NB4 (cell line): ENCODE measurements around the gene BACE1.

Experiments used
- DNase-seq: peaks from one replicate; pipeline ENCODE4 v3.0.0; 2010; ENCODE audit warnings: low read depth
- H3K4me3 ChIP-seq: one replicate; pipeline ENCODE4 v1.5.1; 2011; ENCODE audit warnings: mild to moderate bottlenecking, low read depth, low read length, moderate library complexity
- MYC ChIP-seq: IDR thresholded peaks from 2 replicates; pipeline ENCODE4 v1.6.1; 2011; ENCODE audit warnings: low read depth, low read length
- POLR2A ChIP-seq: IDR thresholded peaks from 2 replicates; pipeline ENCODE4 v1.6.1; 2011; ENCODE audit warnings: mild to moderate bottlenecking; ENCODE audit not compliant: insufficient read length; ENCODE audit errors: extremely low read depth
- TF ChIP-seq, protein P1 (sequence below): IDR thresholded peaks from 2 replicates; pipeline ENCODE4 v1.6.1; 2011; ENCODE audit warnings: low read depth, low read length
- TF ChIP-seq, protein P2 (sequence below): IDR thresholded peaks from one replicate; pipeline ENCODE4 v1.5.1; 2012; ENCODE audit warnings: low read depth, low read length

The BACE1 gene

DNA sequence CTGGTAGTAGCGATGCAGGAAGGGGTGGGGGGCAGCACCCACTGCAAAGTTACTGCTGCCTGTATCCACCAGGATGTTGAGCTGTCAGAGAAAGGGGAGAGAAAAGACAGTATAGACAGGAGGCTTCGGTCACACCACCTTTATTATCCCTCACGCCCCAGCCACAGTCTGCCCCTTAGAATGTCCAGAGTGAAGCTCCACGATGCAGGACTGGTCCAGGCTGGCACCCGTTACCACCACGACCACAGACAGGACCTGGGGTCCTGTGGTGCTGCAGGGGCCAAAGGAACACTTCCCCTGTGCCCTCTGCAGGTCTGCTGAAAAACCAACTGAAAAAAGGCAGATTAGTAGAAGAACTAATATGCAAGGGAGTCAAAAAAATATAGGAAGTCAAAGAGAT is 19.2 kb downstream of the BACE1 start:
- H3K4me3 ChIP-seq: no peak overlapping the region
- no peak for DNase-seq
- TF ChIP-seq MYC (no peak), POLR2A (no peak)
- TF ChIP-seq, protein P1, sequence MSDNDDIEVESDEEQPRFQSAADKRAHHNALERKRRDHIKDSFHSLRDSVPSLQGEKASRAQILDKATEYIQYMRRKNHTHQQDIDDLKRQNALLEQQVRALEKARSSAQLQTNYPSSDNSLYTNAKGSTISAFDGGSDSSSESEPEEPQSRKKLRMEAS: no peak
- TF ChIP-seq, protein P2, sequence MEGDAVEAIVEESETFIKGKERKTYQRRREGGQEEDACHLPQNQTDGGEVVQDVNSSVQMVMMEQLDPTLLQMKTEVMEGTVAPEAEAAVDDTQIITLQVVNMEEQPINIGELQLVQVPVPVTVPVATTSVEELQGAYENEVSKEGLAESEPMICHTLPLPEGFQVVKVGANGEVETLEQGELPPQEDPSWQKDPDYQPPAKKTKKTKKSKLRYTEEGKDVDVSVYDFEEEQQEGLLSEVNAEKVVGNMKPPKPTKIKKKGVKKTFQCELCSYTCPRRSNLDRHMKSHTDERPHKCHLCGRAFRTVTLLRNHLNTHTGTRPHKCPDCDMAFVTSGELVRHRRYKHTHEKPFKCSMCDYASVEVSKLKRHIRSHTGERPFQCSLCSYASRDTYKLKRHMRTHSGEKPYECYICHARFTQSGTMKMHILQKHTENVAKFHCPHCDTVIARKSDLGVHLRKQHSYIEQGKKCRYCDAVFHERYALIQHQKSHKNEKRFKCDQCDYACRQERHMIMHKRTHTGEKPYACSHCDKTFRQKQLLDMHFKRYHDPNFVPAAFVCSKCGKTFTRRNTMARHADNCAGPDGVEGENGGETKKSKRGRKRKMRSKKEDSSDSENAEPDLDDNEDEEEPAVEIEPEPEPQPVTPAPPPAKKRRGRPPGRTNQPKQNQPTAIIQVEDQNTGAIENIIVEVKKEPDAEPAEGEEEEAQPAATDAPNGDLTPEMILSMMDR: no peak

DNA sequence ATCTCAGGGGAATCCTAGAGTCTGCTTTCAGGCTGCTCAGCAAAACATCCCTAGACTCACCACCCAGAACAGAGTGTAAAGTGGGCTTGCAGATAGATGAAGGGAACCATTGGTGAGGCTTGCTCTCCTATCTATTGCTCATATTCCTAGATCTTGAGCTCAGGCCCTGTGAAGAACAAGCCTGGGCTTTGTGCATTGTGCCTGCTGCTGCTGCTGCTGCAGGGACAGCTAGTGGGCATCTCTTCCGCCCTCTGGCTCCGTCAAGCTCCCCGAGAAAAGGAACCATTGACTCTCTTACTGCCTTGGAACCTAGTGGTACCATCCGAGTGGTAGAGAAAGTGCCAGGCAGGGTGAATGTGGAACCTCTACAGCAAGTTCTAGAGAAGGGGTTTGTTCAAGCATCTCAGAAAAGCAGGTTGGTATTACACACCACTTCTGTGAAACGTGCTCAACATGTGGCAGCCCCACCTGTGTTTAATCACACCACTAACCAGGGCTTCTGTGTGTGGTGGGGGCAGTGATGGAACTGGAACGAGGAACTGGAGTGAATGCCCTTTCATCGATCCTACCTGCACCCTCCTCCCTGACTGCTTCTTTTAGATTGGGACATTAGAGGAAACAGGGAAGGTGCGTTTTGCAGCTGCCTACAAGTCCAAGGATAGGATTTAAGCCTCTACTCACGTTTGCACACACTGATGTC is 20.5 kb downstream of the BACE1 start:
- no peak for DNase-seq
- no peak overlapping the region for H3K4me3 ChIP-seq
- TF ChIP-seq, protein P1: no peak
- TF ChIP-seq MYC (no peak), POLR2A (no peak)
- TF ChIP-seq, protein P2: no peak

DNA sequence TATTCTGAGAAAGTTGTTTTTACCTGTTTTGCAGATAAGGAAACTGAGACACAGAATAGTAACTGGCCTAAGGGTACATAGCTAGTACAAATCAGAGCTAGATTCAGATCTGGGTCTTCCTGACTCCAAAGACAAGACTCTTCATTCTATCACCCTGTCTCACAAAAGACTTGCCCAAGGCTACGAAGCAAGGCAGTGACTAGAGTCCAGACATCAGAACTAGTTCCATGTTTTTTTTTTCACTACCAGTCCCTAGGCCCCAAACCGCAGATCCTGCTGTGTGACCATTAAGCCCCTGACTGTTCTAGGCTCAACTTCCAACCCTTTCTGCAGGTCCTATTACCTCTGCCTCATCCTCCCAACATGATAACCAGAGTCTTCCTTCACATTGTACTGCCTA is 23.4 kb downstream of the BACE1 start:
- DNase-seq: no peak
- TF ChIP-seq, protein P2: no peak
- TF ChIP-seq MYC (no peak), POLR2A (no peak)
- TF ChIP-seq, protein P1: no peak
- no peak overlapping the region for H3K4me3 ChIP-seq

DNA sequence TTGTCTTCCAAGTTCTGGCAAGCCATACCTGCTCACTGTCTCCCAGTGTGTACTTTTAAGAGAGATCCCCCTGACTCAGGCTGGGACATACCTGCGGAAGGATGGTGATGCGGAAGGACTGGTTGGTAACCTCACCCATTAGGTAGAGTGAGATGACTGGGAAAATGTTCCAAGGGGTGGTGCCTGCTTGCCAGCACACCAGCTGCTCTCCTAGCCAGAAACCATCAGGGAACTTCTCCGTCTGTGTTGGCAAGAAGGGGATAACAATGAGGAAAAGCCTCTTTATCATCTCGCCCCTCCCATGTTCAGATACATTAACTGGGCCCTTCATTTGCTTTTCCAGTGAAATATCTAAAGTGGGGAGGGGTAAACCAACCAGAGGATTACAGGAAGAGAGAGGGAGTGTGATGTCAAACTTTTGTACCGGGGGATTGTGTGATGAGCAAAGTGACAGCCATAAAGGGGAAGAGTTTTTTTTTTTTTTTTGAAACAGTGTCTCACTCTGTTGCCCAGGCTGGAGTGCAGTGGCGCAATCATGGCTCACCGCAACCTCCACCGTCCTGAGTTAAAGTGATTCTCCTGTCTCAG is 25.2 kb downstream of the BACE1 start, which contains the start of gene BACE1-AS:
TSS of gene BACE1-AS (plus strand) at position 538 of the 588 bp plus-strand sequence.
- H3K4me3 ChIP-seq: no peak within 1 kb of the TSS
- DNase-seq: no peak
- TF ChIP-seq, protein P1: no peak
- TF ChIP-seq, protein P2: no peak
- TF ChIP-seq POLR2A (no peak), MYC (no peak)

DNA sequence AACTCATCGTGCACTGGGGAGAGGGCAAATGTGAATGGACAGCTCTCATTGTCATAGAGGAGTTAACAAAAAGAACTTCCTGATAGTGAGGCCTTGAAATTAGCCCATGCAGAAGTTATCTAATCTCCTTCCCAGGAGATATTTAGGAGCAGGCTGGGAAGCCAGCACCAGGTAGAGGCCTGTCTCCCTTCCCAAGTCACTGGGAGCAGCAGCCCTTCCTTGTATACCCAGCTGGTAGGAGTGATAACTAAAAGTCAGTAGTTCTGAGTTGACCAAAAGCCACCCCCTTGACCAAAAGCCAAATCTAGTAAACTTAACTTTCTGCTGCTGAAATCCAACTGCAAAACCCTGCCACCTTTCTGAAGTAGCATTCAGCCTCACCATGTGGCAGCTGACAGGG is 26.3 kb downstream of the BACE1 start:
- H3K4me3 ChIP-seq: no peak overlapping the region
- TF ChIP-seq POLR2A (no peak), MYC (no peak)
- TF ChIP-seq, protein P2: no peak
- TF ChIP-seq, protein P1: no peak
- no peak for DNase-seq
